ENCODE results near the gene JAKMIP1. TPM values are rescaled to one million over a fixed set of nuclear protein-coding genes. Genes with fewer than 3 reads are reported as not detected.

The JAKMIP1 gene
- total and polyA plus RNA-seq, 4 donors = 0.08 to 0.46 (median 0.22) TPM

DNA sequence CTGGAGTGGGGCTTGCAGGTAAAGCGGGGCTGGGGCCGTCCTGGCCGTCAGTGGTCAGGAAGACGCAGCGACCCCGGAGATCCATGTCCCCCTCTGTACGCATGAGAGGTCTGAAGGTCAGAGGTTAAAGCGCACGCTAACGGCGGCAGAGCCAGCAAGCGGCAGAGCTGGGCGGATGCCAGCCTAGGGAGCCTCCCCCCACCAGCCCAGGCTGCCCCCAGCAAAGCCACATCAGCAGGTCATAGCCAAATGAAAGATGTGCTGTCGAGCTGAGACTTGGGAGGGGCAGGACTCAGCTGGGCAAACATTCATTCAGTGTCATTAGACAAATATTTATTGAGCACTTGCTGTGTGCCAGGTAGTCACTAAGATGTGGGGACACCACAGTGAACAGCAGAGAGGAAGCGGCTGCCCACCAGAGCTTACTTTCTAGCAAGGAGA is 593 bp upstream of the JAKMIP1 start:
- ATAC-seq (ENCODE audit: insufficient read depth, low FRiP score) (no peak), DNase-seq (no peak)
- WGBS, 2 donors = 13 to 23% methylated on average over 10 to 15 of the region's 15 CpGs
- H3K9me3 ChIP-seq (ENCODE audit: control insufficient read depth in 4 of 4, insufficient read depth in 3 of 4, low read length in 3 of 4) = peaks cover 0 to 14% (median 0%) of the 10 kb centered on the region in 4 donors
- TF ChIP-seq, protein P1, sequence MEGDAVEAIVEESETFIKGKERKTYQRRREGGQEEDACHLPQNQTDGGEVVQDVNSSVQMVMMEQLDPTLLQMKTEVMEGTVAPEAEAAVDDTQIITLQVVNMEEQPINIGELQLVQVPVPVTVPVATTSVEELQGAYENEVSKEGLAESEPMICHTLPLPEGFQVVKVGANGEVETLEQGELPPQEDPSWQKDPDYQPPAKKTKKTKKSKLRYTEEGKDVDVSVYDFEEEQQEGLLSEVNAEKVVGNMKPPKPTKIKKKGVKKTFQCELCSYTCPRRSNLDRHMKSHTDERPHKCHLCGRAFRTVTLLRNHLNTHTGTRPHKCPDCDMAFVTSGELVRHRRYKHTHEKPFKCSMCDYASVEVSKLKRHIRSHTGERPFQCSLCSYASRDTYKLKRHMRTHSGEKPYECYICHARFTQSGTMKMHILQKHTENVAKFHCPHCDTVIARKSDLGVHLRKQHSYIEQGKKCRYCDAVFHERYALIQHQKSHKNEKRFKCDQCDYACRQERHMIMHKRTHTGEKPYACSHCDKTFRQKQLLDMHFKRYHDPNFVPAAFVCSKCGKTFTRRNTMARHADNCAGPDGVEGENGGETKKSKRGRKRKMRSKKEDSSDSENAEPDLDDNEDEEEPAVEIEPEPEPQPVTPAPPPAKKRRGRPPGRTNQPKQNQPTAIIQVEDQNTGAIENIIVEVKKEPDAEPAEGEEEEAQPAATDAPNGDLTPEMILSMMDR (IDR thresholded peaks at IDR 0.05; ENCODE audit: control extremely low read depth, extremely low read depth) = no peak
- H3K9ac ChIP-seq (ENCODE audit: insufficient read depth in 1 of 2, low read length in 2 of 2) = no peak overlapping the region
- H3K4me1 ChIP-seq (ENCODE audit: control insufficient read depth in 5 of 5, insufficient read depth in 5 of 5, low read length in 5 of 5) = peaks cover 0 to 11% (median 8%) of the 10 kb centered on the region in 5 donors
- no peak overlapping the region for H3K4me3 ChIP-seq
- H3K27me3 ChIP-seq (ENCODE audit: control insufficient read depth in 3 of 3, insufficient read depth in 3 of 3, low read length in 2 of 3) = peaks cover 0 to 36% (median 24%) of the 10 kb centered on the region in 3 donors
- H3K36me3 ChIP-seq (ENCODE audit: control insufficient read depth in 4 of 4, insufficient read depth in 4 of 4, low read length in 4 of 4) = no peaks in the 10 kb centered on the region
- no peak overlapping the region for H3K27ac ChIP-seq (ENCODE audit: low read depth in 1 of 2, low read length in 1 of 2)

- ATAC-seq (ENCODE audit: insufficient read depth, low FRiP score) = no peak
- 2 to 3% methylated on average over 35 to 55 of the region's 55 CpGs for WGBS, 2 donors
- no peak overlapping the region for H3K27ac ChIP-seq (ENCODE audit: low read depth in 1 of 2, low read length in 1 of 2)
These were observed 877 bp downstream of the JAKMIP1 start for GRCh38 chr4:6199422-6199921.

DNA sequence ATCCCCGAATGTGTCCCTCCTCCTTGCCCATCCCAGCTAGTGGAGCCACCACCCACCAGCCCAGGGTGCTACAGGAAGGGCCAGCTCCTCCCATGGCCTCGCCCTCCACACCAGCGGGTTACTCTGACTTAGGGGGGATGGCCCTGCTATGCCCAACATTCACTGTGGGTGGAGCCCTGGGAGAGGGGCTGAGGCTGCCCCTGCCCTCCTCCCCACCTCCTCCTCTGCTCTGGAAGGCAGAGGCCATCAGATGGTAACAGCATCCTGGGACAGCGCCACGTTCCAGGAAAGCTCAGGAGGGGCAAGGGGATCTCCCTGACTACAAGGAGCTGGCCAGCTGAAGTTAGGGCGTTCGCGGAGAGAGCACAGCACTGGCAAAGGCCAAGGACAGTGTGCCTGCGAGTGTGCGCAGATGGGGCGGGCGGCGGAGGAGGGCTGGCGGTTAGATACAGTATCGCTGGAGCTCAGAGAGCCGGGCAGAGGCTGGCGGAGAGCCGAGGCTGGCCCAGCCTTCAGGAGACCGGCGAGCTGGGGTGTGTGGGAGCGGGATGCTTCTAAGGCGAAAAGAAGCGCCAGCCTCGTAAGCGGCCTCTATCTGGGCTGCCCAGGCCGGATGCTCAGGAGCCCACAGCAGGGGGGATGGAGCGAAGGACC is 1.5 kb downstream of the JAKMIP1 start:
- TF ChIP-seq, protein P1 (IDR thresholded peaks at IDR 0.05; ENCODE audit: control extremely low read depth, extremely low read depth) = no peak
- DNase-seq (no peak), ATAC-seq (ENCODE audit: insufficient read depth, low FRiP score) (no peak)
- WGBS, 2 donors = 3 to 6% methylated on average over 26 to 27 of the region's 27 CpGs
- Histone ChIP-seq H3K9ac (ENCODE audit: insufficient read depth in 1 of 2, low read length in 2 of 2) (no peak overlapping the region), H3K27me3 (ENCODE audit: control insufficient read depth in 3 of 3, insufficient read depth in 3 of 3, low read length in 2 of 3) (peaks cover 0 to 39% (median 31%) of the 10 kb centered on the region in 3 donors), H3K36me3 (ENCODE audit: control insufficient read depth in 4 of 4, insufficient read depth in 4 of 4, low read length in 4 of 4) (no peaks in the 10 kb centered on the region), H3K4me3 (peak overlapping the region; percentile 12), H3K27ac (ENCODE audit: low read depth in 1 of 2, low read length in 1 of 2) (no peak overlapping the region), H3K4me1 (ENCODE audit: control insufficient read depth in 5 of 5, insufficient read depth in 5 of 5, low read length in 5 of 5) (peaks cover 0 to 11% (median 8%) of the 10 kb centered on the region in 5 donors), H3K9me3 (ENCODE audit: control insufficient read depth in 4 of 4, insufficient read depth in 3 of 4, low read length in 3 of 4) (peaks cover 0 to 14% (median 0%) of the 10 kb centered on the region in 4 donors)

More at GRCh38 chr4:6199422-6199921, 877 bp downstream of the JAKMIP1 start:
- DNase-seq = no peak
- Histone ChIP-seq H3K9me3 (ENCODE audit: control insufficient read depth in 4 of 4, insufficient read depth in 3 of 4, low read length in 3 of 4) (peaks cover 0 to 14% (median 0%) of the 10 kb centered on the region in 4 donors), H3K27me3 (ENCODE audit: control insufficient read depth in 3 of 3, insufficient read depth in 3 of 3, low read length in 2 of 3) (peaks cover 0 to 39% (median 31%) of the 10 kb centered on the region in 3 donors), H3K36me3 (ENCODE audit: control insufficient read depth in 4 of 4, insufficient read depth in 4 of 4, low read length in 4 of 4) (no peaks in the 10 kb centered on the region), H3K9ac (ENCODE audit: insufficient read depth in 1 of 2, low read length in 2 of 2) (no peak overlapping the region), H3K4me3 (peak overlapping the region; percentile 12), H3K4me1 (ENCODE audit: control insufficient read depth in 5 of 5, insufficient read depth in 5 of 5, low read length in 5 of 5) (peaks cover 0 to 11% (median 8%) of the 10 kb centered on the region in 5 donors)
- TF ChIP-seq, protein P1 (IDR thresholded peaks at IDR 0.05; ENCODE audit: control extremely low read depth, extremely low read depth) = no peak
